Hepatocyte (in vitro differentiated cells): Measurements from ENCODE around the gene LRBA. TPM values are rescaled to one million over a fixed set of nuclear protein-coding genes. Genes with fewer than 3 reads are reported as not detected.
A peak's percentile ranks its signal among the peaks of the same experiment; 100 is the strongest.

Source experiments
- DNase-seq: peaks from one replicate; pipeline ENCODE4 v3.0.0-alpha.2; 2016; ENCODE audit warnings: low spot score
- H2AFZ ChIP-seq: fragments of 200-600 bp; sonication (generic); 2 replicates; pipeline ENCODE4 v1.6.0; 2016; ENCODE audit warnings: antibody characterized with exemption, mild to moderate bottlenecking
- H3K27ac ChIP-seq: fragments of 200-600 bp; sonication (generic); 2 replicates; pipeline ENCODE4 v1.5.1; 2016; ENCODE audit warnings: mild to moderate bottlenecking
- H3K27me3 ChIP-seq: fragments of 200-600 bp; sonication (generic); 2 replicates; pipeline ENCODE4 v1.6.1; 2016
- H3K36me3 ChIP-seq: fragments of 200-600 bp; sonication (generic); replicated peaks from 2 replicates; pipeline ENCODE4 v1.5.1; 2016; ENCODE audit warnings: low read depth; ENCODE audit not compliant: insufficient read depth
- H3K4me1 ChIP-seq: fragments of 200-600 bp; sonication (generic); 2 replicates; pipeline ENCODE4 v1.5.1; 2016; ENCODE audit warnings: mild to moderate bottlenecking, moderate library complexity; ENCODE audit not compliant: insufficient read depth
- H3K4me2 ChIP-seq: fragments of 200-600 bp; sonication (generic); 2 replicates; pipeline ENCODE4 v1.6.0; 2016
- H3K4me3 ChIP-seq: fragments of 200-600 bp; sonication (generic); 2 replicates; pipeline ENCODE4 v1.5.1; 2016; ENCODE audit warnings: mild to moderate bottlenecking
- H3K79me2 ChIP-seq: fragments of 200-600 bp; sonication (generic); 2 replicates; pipeline ENCODE4 v1.6.0; 2017; ENCODE audit warnings: mild to moderate bottlenecking
- H3K9me2 ChIP-seq: fragments of 200-600 bp; sonication (generic); replicated peaks from 2 replicates; pipeline ENCODE4 v1.6.0; 2017; ENCODE audit warnings: mild to moderate bottlenecking; ENCODE audit not compliant: insufficient read depth
- H3K9me3 ChIP-seq: fragments of 200-600 bp; sonication (generic); 2 replicates; pipeline ENCODE4 v1.5.1; 2016; ENCODE audit warnings: low read depth, mild to moderate bottlenecking
- H4K20me1 ChIP-seq: fragments of 200-600 bp; sonication (generic); 2 replicates; pipeline ENCODE4 v1.6.0; 2016; ENCODE audit warnings: mild to moderate bottlenecking; ENCODE audit not compliant: insufficient read depth, poor library complexity, severe bottlenecking
- CTCF ChIP-seq: fragments of 200-600 bp; sonication (generic); IDR thresholded peaks from 2 replicates; pipeline ENCODE4 v1.5.1; 2016; ENCODE audit warnings: antibody characterized with exemption, mild to moderate bottlenecking; ENCODE audit not compliant: poor library complexity
- EZH2 ChIP-seq: fragments of 200-600 bp; sonication (generic); IDR thresholded peaks from 2 replicates; pipeline ENCODE4 v1.6.1; 2016; ENCODE audit warnings: antibody characterized with exemption, mild to moderate bottlenecking, borderline replicate concordance
- EZH2phosphoT487 ChIP-seq: fragments of 200-600 bp; sonication (generic); IDR thresholded peaks from one replicate; pipeline ENCODE4 v1.6.1; 2018; ENCODE audit warnings: antibody characterized with exemption, mild to moderate bottlenecking, low read depth, moderate library complexity; ENCODE audit not compliant: unreplicated experiment, severe bottlenecking
- WGBS: methylation state at CpG from one replicate; pipeline ENCODE4 v1.1.6; 2016; ENCODE audit warnings: low lambda C conversion rate; ENCODE audit errors: missing lambda C conversion rate; 5-methylcytosine and 5-hydroxymethylcytosine counted together
- polyA plus RNA-seq: library from polyadenylated mRNA; unstranded; fragments of >200 nt; fragmentation: Nextera tagmentation; extraction: Ambion mirVana; gene quantifications from 2 replicates; pipeline ENCODE4 v1.2.1, GENCODE V29; 2016
- total RNA-seq: library from RNA; depleted of rRNA; stranded (reverse); fragments of >200 nt; gene quantifications from 2 replicates; pipeline ENCODE4 v1.2.3, GENCODE V29; 2014

Gene LRBA
- total and polyA plus RNA-seq, 2 experiments from 2014 or later, result 14.1 to 69.4 TPM

- Histone ChIP-seq H3K4me3 (no peak overlapping the region), H3K36me3 (no peaks in the 10 kb centered on the region), H2AFZ (no peak overlapping the region), H3K4me2 (no peak overlapping the region), H3K27ac (no peak overlapping the region), H3K9me3 (no peaks in the 10 kb centered on the region), H3K4me1 (no peaks in the 10 kb centered on the region), H3K9me2 (no peaks in the 10 kb centered on the region), H3K79me2 (no peaks in the 10 kb centered on the region), H3K27me3 (no peaks in the 10 kb centered on the region), H4K20me1 (no peaks in the 10 kb centered on the region)
- DNase-seq, result peak; percentile 90
- WGBS, result 20% methylated on average over 4 of the region's 4 CpGs
- TF ChIP-seq EZH2 (no peak), EZH2phosphoT487 (no peak), CTCF (peak; percentile 82)
These were observed 147.9 kb downstream of the LRBA start for GRCh38 chr4:150867148-150867547.

- no peak overlapping the region for H3K27ac ChIP-seq
- 88% methylated on average over 7 of the region's 7 CpGs for WGBS
- TF ChIP-seq EZH2phosphoT487 (no peak), CTCF (no peak), EZH2 (no peak)
- no peaks in the 10 kb centered on the region for H3K27me3 ChIP-seq
- H3K4me2 ChIP-seq, result no peak overlapping the region
- H4K20me1 ChIP-seq, result no peaks in the 10 kb centered on the region
- H3K4me1 ChIP-seq, result no peaks in the 10 kb centered on the region
- H3K36me3 ChIP-seq, result no peaks in the 10 kb centered on the region
- no peaks in the 10 kb centered on the region for H3K9me2 ChIP-seq
- H3K4me3 ChIP-seq, result no peak overlapping the region
- no peak overlapping the region for H2AFZ ChIP-seq
- H3K79me2 ChIP-seq, result no peaks in the 10 kb centered on the region
- DNase-seq, result peak; percentile 16
- no peaks in the 10 kb centered on the region for H3K9me3 ChIP-seq
These were observed 151.6 kb downstream of the LRBA start for GRCh38 chr4:150863456-150863855.

- H3K4me3 ChIP-seq, result no peak overlapping the region
- no peak for DNase-seq
These were observed 152.3 kb downstream of the LRBA start for GRCh38 chr4:150862829-150863228.

More at GRCh38 chr4:150862829-150863228, 152.3 kb downstream of the LRBA start:
- Histone ChIP-seq H3K9me3 (no peaks in the 10 kb centered on the region), H3K9me2 (no peaks in the 10 kb centered on the region), H3K27me3 (no peaks in the 10 kb centered on the region), H4K20me1 (no peaks in the 10 kb centered on the region), H2AFZ (no peak overlapping the region), H3K79me2 (no peaks in the 10 kb centered on the region), H3K27ac (no peak overlapping the region), H3K4me2 (no peak overlapping the region), H3K36me3 (no peaks in the 10 kb centered on the region), H3K4me1 (no peaks in the 10 kb centered on the region)
- 96% methylated on average over 5 of the region's 5 CpGs for whole genome bisulfite sequencing
- TF ChIP-seq CTCF, result no peak
- TF ChIP-seq EZH2, result no peak
- no peak for TF ChIP-seq EZH2phosphoT487
